ENCODE data around the gene ACY1.

ACY1 gene

GRCh38 chr3:51955893-51956770 is 27.2 kb upstream of the ACY1 start:
- peak; percentile 18; the same call in 1 of the 2 replicates for TF ChIP-seq CTCF (IDR thresholded peaks at IDR 0.05; ENCODE audit: low read depth, low read length)
- Histone ChIP-seq H3K27me3 (ENCODE audit: insufficient read depth, low read depth, severe bottlenecking) (no peaks in the 10 kb centered on the region), H3K36me3 (peaks cover 62% of the 10 kb centered on the region), H3K9me3 (ENCODE audit: severe bottlenecking) (no peaks in the 10 kb centered on the region), H3K4me3 (ENCODE audit: low read depth, low read length) (no peak overlapping the region), H3K27ac (no peak overlapping the region)
- DNase-seq, result no peak

- Histone ChIP-seq H3K4me3 (ENCODE audit: low read depth, low read length) (no peak overlapping the region), H3K9me3 (ENCODE audit: severe bottlenecking) (no peaks in the 10 kb centered on the region), H3K27me3 (ENCODE audit: insufficient read depth, low read depth, severe bottlenecking) (no peaks in the 10 kb centered on the region), H3K27ac (no peak overlapping the region; the same call in 1 of the 2 replicates), H3K36me3 (peaks cover 75% of the 10 kb centered on the region)
- DNase-seq, result no peak
- 0 out of 2 replicates have a peak, but pooled peaks have one; percentile 19 for TF ChIP-seq CTCF (IDR thresholded peaks at IDR 0.05; ENCODE audit: low read depth, low read length)
These were observed 25.7 kb upstream of the ACY1 start for GRCh38 chr3:51957520-51958205.

- Histone ChIP-seq H3K36me3 (peaks cover 87% of the 10 kb centered on the region), H3K27ac (peak overlapping the region; percentile 100), H3K27me3 (ENCODE audit: insufficient read depth, low read depth, severe bottlenecking) (no peaks in the 10 kb centered on the region), H3K9me3 (ENCODE audit: severe bottlenecking) (no peaks in the 10 kb centered on the region), H3K4me3 (ENCODE audit: low read depth, low read length) (no peak overlapping the region)
- DNase-seq, result no peak
- TF ChIP-seq CTCF (IDR thresholded peaks at IDR 0.05; ENCODE audit: low read depth, low read length), result no peak
These were observed 24.5 kb upstream of the ACY1 start for GRCh38 chr3:51958603-51959521.

GRCh38 chr3:51959651-51960050 is 23.7 kb upstream of the ACY1 start:
- Histone ChIP-seq H3K27ac (peak overlapping the region; percentile 100), H3K9me3 (ENCODE audit: severe bottlenecking) (no peaks in the 10 kb centered on the region), H3K4me3 (ENCODE audit: low read depth, low read length) (no peak overlapping the region), H3K36me3 (peaks cover 92% of the 10 kb centered on the region), H3K27me3 (ENCODE audit: insufficient read depth, low read depth, severe bottlenecking) (no peaks in the 10 kb centered on the region)
- TF ChIP-seq CTCF (IDR thresholded peaks at IDR 0.05; ENCODE audit: low read depth, low read length), result no peak
- no peak for DNase-seq

GRCh38 chr3:51960386-51960785 is 22.9 kb upstream of the ACY1 start:
- no peaks in the 10 kb centered on the region for H3K27me3 ChIP-seq (ENCODE audit: insufficient read depth, low read depth, severe bottlenecking)
- peaks cover 92% of the 10 kb centered on the region for H3K36me3 ChIP-seq
- H3K4me3 ChIP-seq (ENCODE audit: low read depth, low read length), result no peak overlapping the region
- no peaks in the 10 kb centered on the region for H3K9me3 ChIP-seq (ENCODE audit: severe bottlenecking)
- no peak for DNase-seq
- TF ChIP-seq CTCF (IDR thresholded peaks at IDR 0.05; ENCODE audit: low read depth, low read length), result no peak
- peak overlapping the region; percentile 100 for H3K27ac ChIP-seq
